DMS 273 (cell line): ENCODE data around the gene ASTN1.

Source experiments
- DNase-seq: peaks from one replicate; lab custom pipeline; 2025; ENCODE audit not compliant: unreplicated experiment; lab: John Stamatoyannopoulos, UW

Gene ASTN1

DNA sequence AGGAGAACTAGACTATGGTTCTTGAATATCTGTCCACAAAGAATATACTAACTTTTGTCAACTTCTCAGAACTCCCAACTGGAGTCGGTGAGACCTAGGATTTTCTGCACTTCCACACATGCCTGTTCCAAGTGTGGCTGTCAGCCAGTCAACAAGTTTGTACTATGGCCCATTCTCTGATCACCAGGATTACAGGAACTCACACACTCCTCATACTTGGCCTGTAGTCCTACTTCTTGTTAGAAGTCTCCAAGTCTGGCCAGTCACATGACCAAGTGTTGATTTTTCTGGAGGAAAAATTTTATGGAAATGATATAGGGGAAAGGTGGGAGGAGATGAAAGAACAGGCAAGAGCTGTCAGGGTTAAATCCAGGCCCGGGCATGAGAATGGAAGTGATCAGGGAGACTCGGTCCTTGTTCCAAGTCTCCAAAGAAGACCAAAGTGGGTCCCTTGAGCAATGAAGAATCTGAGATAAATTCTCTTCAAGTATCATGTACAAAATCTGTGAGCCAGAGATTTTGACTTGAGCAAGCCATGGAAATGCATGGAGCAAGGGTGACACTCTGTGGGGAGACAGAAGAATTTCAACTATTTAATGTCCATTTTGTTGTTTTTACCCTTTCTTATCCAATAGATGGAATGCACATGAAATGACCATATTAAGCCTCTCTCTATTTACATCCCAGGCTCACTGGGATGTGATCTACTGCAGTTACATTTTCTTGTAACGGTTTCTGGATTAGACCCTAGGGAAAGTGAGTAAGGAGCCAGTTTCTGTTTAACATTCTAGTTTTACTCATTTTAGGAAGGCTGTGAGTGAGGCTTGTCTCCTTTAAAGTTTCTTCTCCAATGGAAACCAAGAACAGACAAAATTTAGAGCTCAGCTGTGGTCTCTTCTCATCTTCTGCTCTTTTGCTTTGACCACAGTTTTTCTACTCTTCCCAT, 320.9 kb downstream of the ASTN1 start:
- DNase-seq = peak; percentile 77

DNA sequence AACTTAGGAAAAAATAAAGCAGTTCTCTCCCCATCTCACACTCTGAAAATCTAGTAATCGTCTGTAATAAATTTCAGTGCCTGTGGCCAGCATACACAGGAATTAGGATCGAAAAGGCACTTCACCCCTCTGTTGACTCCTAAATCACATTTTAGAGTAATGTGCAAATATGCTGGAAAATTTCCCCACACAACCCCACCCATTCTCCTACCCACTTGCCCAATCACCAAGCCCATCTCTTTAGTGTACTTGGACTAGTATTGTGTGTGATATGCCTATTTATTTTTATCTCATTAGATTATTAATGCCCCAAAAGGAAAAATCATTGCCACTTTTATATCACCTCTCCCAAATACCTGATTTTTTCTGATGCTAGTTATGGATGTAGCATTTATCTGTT, 323.3 kb downstream of the ASTN1 start:
- DNase-seq = no peak

GRCh38 chr1:176839216-176839615, 325.3 kb downstream of the ASTN1 start:
- DNase-seq = no peak

GRCh38 chr1:176838276-176838995, 326.1 kb downstream of the ASTN1 start:
- no peak for DNase-seq

DNA sequence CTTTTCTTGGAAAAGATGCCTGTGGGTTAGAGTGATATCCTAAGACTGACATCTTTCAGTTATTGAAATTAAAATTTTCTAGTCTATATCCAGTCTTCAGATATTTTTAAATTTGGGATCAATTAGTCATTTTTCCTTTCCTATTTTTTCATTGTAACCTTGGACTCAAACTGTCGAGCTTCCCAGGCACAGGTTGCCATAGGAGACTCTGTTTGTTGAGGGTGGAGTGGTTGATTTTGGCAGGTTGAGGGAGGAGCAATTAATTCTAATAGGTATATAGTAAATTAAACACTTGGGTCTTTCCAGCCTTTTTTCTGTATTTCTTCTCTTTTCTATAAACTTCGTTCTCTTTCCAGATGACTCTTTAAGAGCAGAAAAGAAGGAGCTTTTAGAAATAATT, 326.8 kb downstream of the ASTN1 start:
- no peak for DNase-seq

DNA sequence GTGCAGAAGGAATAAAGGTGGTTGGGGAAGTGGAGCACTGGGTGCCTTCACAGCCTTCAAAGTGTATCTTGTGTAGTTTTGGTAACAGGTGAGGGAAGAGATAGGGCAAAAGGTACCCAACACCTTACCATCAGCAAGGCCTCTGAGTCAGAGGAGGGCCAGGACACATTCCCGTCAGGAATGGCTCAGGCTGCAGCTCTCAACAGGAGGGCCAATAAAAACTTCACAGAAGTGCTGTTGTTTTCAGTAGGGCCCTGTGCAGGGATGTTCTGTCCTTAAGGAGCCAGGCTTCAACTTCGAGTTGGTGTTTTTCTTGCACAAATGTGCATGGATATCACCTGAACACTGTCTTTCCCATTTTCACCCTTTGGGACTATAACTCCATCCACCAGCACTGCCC, 333.4 kb downstream of the ASTN1 start:
- no peak for DNase-seq

GRCh38 chr1:176829261-176829660, 335.3 kb downstream of the ASTN1 start:
- DNase-seq = no peak

- DNase-seq = peak; percentile 78
Observed at GRCh38 chr1:176826265-176826664, 338.2 kb downstream of the ASTN1 start.

DNA sequence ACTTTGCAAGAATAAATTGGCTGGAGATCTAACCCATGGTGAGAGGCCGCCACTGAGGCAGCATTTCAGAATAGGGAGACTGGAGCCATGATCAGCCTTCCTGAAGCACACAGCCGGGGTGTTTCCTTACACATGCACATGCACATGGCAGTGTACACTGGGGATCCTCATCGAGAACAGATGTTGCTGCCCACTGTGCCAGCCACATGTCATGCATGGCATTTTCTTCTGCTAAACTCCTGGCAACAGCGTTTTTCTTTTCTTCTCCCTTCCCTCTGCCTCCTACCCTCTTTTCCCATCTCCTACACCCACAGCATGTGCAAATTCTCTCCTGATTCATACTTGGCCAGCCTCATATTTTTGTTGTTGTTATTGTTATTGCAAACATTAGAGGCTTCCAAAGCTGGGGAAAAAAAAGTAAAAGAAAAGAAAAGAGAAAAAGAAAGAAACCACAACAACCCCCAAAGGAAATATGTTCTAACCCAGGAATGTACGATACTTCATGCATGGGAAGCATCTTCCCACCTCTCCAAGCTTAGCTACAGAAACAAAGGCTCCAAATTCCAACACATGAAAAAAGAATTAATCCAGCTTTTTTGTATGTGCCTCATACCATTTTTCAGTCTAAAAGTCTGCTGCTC, 344.0 kb downstream of the ASTN1 start:
- peak; percentile 86 for DNase-seq

GRCh38 chr1:176816232-176816631, 348.3 kb downstream of the ASTN1 start:
- no peak for DNase-seq

DNA sequence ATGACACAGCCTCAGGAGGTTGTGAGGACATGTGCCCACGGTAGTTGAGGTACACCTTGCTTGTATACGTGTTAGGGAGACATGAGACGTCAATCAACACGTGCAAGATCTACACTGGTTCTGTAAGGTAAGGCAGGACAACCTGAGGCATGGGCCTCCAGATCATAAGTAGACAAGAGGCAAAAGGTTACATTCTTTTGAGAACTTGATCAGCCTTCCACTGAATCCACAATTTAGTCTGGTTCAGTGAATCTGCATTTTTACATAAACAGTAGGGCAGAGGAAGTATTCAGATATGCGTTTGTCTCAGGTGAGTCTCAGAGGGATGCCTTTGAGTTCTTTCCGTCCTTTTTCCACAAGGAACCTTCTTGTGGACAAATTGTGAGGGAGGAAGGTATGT, 348.9 kb downstream of the ASTN1 start:
- no peak for DNase-seq

GRCh38 chr1:176811511-176812288, 352.8 kb downstream of the ASTN1 start:
- DNase-seq = peak; percentile 32

DNA sequence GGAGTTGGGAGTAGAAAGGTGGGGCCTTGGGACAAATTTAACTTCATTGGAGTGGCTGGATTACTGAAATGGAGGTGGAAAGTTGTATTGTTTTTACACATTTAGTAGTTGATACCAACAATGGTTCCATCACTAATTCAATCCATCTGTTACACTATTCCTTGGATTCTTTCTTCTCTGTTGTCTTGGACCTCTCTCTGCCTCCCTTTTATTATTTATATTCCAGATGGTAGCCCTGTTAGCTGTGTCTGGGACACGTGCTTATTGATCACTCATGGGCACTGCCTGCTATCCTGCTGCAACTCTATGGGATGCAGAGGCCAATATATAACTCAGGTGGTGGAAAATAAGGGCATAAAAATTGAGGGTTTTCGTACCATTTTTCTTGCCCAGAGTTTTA, 355.2 kb downstream of the ASTN1 start:
- DNase-seq = no peak
